Thymus (tissue), 11 donors: ENCODE measurements around the gene SCARF2. TPM values are rescaled to one million over a fixed set of nuclear protein-coding genes. Genes with fewer than 3 reads are reported as not detected.
"Not testable (repeated sequence)": the region's sequence is repeated elsewhere in the genome, so short reads cannot be mapped to it uniquely, and the experiment has no call there.

Experiments used
- DNase-seq, 9 donors: peaks; one replicate each; pipeline ENCODE4 v3.0.0-alpha.2; 2013; ENCODE audit warnings: low spot score in 9 of 9, low read depth in 6 of 9, missing footprints in 1 of 9
- H3K27ac ChIP-seq, 2 donors: one replicate each; pipeline ENCODE4 v1.5.1; 2013; ENCODE audit warnings: control low read depth in 1 of 2, low read depth in 1 of 2, low read length in 1 of 2, mild to moderate bottlenecking in 1 of 2, moderate library complexity in 1 of 2
- H3K27me3 ChIP-seq, 2 donors: one replicate each; pipeline ENCODE4 v1.5.1; 2013; ENCODE audit warnings: low read length in 1 of 2; ENCODE audit not compliant: control insufficient read depth in 2 of 2, insufficient read depth in 1 of 2
- H3K36me3 ChIP-seq, 2 donors: one replicate each; pipeline ENCODE4 v1.5.1; 2013; ENCODE audit warnings: low read length in 1 of 2, mild to moderate bottlenecking in 1 of 2, moderate library complexity in 1 of 2; ENCODE audit not compliant: control insufficient read depth in 2 of 2, insufficient read depth in 2 of 2
- H3K4me1 ChIP-seq, 2 donors: one replicate each; pipeline ENCODE4 v1.5.1; 2013; ENCODE audit warnings: low read length in 2 of 2; ENCODE audit not compliant: control insufficient read depth in 2 of 2, insufficient read depth in 2 of 2
- H3K4me3 ChIP-seq, 2 donors: one replicate each; pipeline ENCODE4 v1.5.1; 2013; ENCODE audit warnings: low read length in 2 of 2, control low read depth in 1 of 2, mild to moderate bottlenecking in 1 of 2
- H3K9me3 ChIP-seq, 2 donors: one replicate each; pipeline ENCODE4 v1.5.1; 2013; ENCODE audit warnings: low read length in 1 of 2, mild to moderate bottlenecking in 1 of 2; ENCODE audit not compliant: control insufficient read depth in 2 of 2, insufficient read depth in 1 of 2
- WGBS: extraction: QIAGEN DNeasy Blood & Tissue Kit; methylation state at CpG from one replicate; pipeline ENCODE4 v1.1.7; 2013; 5-methylcytosine and 5-hydroxymethylcytosine counted together
- polyA plus RNA-seq: library from polyadenylated mRNA; stranded (reverse); fragments of 200-250 nt; gene quantifications from one replicate; pipeline ENCODE4 v1.2.3, GENCODE V29; 2013
- total RNA-seq: library from RNA; stranded (reverse); fragments of 120-200 nt; gene quantifications from one replicate; pipeline ENCODE4 v1.2.4, GENCODE V29; 2013
- donor health status: healthy.

The SCARF2 gene
- total and polyA plus RNA-seq, 2 donors: 0.38 to 1.3 TPM

DNA sequence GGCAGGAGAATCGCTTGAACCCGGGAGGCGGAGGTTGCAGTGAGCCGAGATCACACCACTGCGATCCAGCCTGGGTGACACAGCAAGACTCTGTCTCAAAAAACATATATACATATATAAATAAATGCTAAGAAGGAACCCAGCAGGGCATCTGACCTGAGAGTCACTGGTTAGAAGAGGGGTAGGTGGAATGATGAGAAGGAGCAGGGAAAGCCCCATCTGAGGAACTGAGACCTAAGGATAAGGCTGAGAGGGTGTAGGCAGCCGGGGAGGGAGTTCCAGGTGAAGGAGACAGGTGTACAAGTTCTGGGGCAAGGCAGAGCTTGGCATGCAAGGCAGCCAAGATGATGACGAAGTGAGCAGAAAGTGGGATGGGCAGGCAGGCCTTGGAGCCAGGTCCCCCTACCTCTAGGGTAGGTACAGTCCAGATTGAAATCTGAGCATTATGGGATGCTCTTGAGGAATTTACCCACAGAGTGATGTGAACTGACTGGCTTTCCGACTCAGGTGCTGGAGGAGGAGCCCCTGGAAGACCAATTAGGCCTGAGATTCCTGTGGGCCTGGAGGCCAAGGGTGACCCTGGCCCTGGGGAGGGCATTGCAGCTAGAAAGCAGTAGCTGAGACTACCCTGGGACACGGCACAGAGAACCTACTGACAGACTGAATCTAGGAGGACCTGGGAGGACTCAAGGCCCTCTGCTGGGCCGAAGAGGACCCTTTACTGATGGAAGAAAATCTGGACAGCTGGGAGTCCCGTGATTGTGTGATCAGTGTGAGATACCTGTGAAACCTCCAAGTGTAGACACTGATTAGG, 35.2 kb upstream of the SCARF2 start:
- WGBS: 96% methylated on average over 11 of the region's 11 CpGs
- no peak for DNase-seq
- H3K36me3 ChIP-seq: no peaks in the 10 kb centered on the region
- no peaks in the 10 kb centered on the region for H3K27me3 ChIP-seq
- no peaks in the 10 kb centered on the region for H3K9me3 ChIP-seq
- H3K4me1 ChIP-seq: peaks cover 0 to 5% of the 10 kb centered on the region in 2 donors
- H3K4me3 ChIP-seq: no peak overlapping the region
- no peak overlapping the region for H3K27ac ChIP-seq

DNA sequence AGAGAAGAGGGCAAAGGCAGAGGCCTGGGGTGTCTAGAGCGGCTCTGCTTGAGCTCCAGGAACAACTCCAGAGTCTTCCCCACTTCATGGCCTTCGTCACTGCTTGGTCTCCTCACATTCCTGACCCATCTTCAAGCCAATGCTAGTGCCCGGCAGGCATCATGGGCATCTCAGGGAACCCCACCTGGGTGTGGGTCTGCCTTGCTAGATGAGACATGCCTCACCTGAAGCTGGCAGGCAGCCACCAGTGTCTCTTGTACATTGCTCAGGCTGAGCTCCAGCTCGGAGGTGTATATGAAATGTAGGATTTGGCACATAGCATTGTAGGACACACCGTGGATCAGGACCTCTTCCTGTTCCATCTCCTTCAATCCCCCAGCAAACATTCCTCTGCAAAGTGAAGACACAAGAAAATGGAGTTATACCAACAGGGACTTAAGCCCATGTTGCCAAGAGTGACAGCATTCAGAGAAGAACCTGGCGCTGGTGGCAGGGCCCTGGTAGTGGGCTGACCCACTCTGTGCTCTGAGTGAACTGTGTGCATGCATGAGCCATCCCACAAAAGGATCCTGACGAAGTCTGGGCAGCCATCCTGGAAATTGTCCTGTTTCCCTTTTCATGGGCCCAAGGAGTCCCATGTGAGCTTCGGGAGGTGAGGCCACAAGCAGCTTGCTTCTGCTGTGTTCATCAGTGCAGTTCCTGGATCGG, 33.7 kb upstream of the SCARF2 start:
- H3K36me3 ChIP-seq: no peaks in the 10 kb centered on the region
- H3K27me3 ChIP-seq: no peaks in the 10 kb centered on the region
- H3K9me3 ChIP-seq: no peaks in the 10 kb centered on the region
- no peak overlapping the region for H3K27ac ChIP-seq
- no peak for DNase-seq
- 97% methylated on average over 9 of the region's 9 CpGs for WGBS
- peaks cover 0 to 5% of the 10 kb centered on the region in 2 donors for H3K4me1 ChIP-seq
- no peak overlapping the region for H3K4me3 ChIP-seq

DNA sequence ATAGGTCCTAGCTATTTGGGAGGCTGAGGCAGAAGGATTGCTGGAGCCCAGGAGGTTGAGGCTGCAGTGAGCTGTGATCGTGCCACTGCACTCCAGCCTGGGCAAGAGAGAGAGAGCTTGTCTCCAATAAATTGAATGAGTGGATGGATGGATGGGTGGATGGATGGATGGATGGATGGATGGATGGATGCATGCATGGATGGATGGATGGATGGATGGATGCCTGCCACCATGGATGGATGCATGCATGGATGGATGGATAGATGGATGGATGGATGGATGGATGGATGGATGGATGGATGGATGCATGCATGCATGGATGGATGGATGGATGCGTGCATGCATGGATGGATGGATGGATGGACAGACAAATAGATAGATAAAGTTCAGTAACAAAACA, 32.9 kb upstream of the SCARF2 start:
- not testable (repeated sequence) for H3K9me3 ChIP-seq, H3K4me3 ChIP-seq, H3K27me3 ChIP-seq, H3K36me3 ChIP-seq, H3K27ac ChIP-seq, DNase-seq, H3K4me1 ChIP-seq
- 97% methylated on average over 2 of the region's 2 CpGs for WGBS

DNA sequence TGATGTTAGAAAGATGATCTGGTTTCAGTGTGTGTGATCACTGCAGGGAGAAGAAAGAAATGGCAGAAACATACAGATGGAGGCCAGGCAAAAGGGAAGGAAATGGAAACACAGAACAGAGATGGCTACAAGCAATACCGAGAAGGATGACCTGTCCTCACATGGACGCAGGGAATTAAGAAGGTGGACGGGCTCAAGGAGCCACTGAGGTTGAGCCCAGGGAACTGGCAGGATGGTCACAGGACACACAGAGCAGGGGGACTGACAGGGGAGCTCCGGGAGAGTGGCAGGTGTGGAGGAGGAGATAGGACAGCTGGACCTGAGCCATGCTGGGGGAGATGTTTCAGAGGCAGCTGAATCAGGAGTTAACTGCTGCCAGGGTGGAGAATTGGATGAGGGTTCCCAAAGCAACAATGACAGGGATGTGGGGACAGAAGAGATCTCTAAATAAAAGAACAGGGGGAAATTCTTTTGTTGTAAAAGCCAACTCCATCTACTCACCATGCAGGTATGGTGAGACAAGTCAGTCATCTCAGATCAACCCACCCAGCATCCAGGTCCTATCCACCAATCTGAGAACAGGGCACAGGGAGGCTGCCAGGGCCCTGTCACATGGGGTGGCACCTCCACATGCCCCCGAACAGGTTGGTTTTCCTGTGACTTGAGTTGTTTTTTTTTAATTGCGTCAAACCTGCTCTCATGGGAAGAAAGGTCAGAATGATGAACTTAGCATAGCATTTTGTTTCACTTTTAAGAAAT, 31.7 kb upstream of the SCARF2 start:
- H3K9me3 ChIP-seq: no peaks in the 10 kb centered on the region
- no peaks in the 10 kb centered on the region for H3K27me3 ChIP-seq
- H3K36me3 ChIP-seq: peaks cover 0 to 2% of the 10 kb centered on the region in 2 donors
- H3K4me1 ChIP-seq: peaks cover 0 to 6% of the 10 kb centered on the region in 2 donors
- H3K27ac ChIP-seq: no peak overlapping the region
- 94% methylated on average over 6 of the region's 6 CpGs for WGBS
- no peak for DNase-seq
- H3K4me3 ChIP-seq: no peak overlapping the region

DNA sequence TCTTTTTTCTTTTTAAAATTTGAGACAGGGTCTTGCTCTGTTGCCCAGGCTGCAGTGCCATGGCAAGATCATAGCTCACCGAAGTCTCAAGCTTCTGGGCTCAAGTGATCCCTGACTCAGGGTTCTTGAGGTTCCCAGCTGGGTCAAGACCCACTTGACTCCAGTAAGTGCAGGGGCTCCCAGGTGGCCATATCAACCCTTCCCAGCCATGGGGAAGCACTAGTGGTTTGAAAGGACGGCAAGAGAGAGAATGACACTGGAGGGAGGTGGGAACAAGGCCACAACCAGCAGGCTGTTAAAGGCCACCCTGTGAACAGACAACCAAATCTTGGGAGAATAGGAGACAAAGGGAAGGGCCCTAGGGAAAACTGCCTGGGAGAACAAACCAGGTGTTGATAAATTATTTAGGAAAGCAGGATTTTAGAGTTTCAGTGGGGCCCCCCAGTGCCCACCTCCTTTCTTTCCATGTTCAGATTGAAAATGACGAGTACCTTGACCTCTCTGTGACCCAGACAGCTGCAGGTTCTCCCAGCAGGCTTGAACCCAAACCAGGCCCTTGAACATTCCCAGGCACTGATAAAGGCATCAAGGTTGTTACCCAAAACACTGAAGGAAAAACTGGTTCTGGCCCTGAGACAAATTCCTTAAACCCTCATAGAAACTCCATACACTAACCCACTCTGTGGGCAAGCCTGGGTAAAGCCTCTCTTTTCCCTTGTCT, 29.2 kb upstream of the SCARF2 start:
- no peak for DNase-seq
- peaks cover 0 to 2% of the 10 kb centered on the region in 2 donors for H3K36me3 ChIP-seq
- WGBS: 96% methylated on average over 3 of the region's 3 CpGs
- H3K27ac ChIP-seq: no peak overlapping the region
- no peak overlapping the region for H3K4me3 ChIP-seq
- H3K4me1 ChIP-seq: peaks cover 12 to 21% of the 10 kb centered on the region in 2 donors
- no peaks in the 10 kb centered on the region for H3K9me3 ChIP-seq
- no peaks in the 10 kb centered on the region for H3K27me3 ChIP-seq

DNA sequence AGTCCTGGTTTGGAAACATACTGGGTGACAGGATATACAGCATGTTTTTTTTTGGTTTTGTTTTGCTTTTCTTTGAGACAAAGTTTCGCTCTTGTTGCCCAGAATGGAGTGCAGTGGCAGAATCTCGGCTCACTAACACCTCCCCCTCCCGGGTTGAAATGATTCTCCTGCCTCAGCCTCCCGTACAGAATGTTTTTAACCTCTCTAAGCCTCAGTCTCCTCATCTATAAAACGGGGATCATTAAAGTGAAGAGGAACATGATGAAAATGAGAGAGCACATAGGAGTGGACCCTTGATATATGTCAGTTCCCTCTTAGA, 28.1 kb upstream of the SCARF2 start:
- Histone ChIP-seq H3K27ac (no peak overlapping the region), H3K4me3 (no peak overlapping the region), H3K9me3 (no peaks in the 10 kb centered on the region), H3K4me1 (peaks cover 12 to 21% of the 10 kb centered on the region in 2 donors), H3K36me3 (peaks cover 0 to 2% of the 10 kb centered on the region in 2 donors), H3K27me3 (no peaks in the 10 kb centered on the region)
- WGBS: 96% methylated on average over 5 of the region's 5 CpGs
- DNase-seq: no peak

DNA sequence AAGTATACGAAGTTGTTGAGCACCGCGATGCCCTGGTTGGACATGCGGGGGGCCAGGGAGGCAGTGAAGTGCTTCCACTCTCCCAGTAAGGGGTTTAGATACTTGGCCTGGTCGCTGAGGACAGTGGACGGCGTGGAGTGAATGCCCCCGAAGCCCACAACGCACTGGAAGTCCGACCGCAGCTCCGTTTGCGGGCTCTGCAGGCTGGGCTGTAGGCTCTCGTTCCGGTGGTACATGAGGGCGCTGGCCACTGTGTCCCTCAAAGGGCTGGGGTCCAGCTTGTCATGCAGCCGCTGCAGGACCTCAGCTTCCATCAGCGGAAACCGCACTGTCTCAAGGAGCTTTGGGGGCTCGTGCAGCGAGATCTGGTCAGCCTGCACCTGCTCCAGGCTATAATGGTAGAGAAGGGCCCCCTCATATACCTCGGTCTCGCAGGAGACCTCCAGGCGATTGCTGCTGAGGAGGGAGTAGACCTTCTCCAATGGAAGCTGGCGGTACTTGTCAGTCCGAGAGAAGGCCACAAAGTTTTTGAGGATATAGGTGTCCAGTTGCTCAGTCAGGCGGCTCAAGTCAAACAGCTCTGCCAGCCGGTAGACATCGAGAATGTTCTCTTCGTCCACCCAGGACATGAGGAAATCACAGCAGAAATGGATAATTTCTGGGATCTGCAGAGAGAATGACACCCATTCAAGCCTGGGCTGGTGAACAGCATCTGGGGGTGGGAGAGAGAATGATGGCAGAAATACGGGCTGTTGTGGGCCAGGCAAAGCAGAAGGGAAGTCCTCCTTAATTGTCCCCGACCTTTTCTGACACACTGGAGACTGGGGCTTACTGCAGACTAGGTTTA, 27.5 kb upstream of the SCARF2 start:
- Histone ChIP-seq H3K4me3 (no peak overlapping the region), H3K4me1 (peaks cover 12 to 21% of the 10 kb centered on the region in 2 donors), H3K9me3 (no peaks in the 10 kb centered on the region), H3K27ac (no peak overlapping the region), H3K36me3 (peaks cover 0 to 2% of the 10 kb centered on the region in 2 donors), H3K27me3 (no peaks in the 10 kb centered on the region)
- 98% methylated on average over 32 of the region's 32 CpGs for WGBS
- DNase-seq: no peak

DNA sequence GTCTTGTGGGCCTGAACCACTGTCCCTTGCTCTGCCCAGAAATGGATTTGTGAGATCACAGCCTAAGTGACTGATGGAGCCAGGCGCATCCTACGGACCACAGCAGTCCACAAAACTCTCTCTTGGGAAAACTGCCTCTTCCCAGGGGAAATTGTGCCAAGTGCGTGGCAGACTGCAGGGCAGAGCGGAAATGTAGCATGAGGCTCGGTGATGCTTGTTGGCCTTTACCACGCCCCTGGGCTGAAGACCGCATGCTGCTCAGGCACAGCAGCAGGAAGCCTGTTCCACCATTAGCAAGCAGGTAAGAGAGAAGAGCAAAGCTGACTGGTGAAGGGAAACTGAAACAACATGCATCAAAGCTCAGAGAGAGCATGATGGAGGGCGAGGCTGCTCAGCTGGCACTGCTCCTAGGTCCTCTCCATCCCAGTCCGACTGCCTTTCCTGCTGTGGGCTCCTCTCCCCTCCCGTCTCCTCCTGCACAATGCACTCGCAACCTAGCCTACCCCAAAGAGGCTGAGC, 26.5 kb upstream of the SCARF2 start:
- WGBS: 94% methylated on average over 11 of the region's 11 CpGs
- peaks cover 0 to 2% of the 10 kb centered on the region in 2 donors for H3K36me3 ChIP-seq
- H3K27me3 ChIP-seq: no peaks in the 10 kb centered on the region
- peaks cover 12 to 21% of the 10 kb centered on the region in 2 donors for H3K4me1 ChIP-seq
- peak overlapping the region; percentile 58 to 89 for H3K27ac ChIP-seq
- no peak overlapping the region for H3K4me3 ChIP-seq
- DNase-seq: peak in 3 of 9 donors; percentile 9 to 58 (median 27)
- H3K9me3 ChIP-seq: no peaks in the 10 kb centered on the region
